Pulmonary artery endothelial cell (primary cell): ENCODE results near the gene SYT1. TPM values are rescaled to one million over a fixed set of nuclear protein-coding genes. Genes with fewer than 3 reads are reported as not detected.
"Not testable (repeated sequence)": the region's sequence is repeated elsewhere in the genome, so short reads cannot be mapped to it uniquely, and the experiment has no call there.

Experiments
- DNase-seq: peaks from one replicate; pipeline ENCODE4 v3.0.0-alpha.2; 2011; ENCODE audit warnings: low read depth, low spot score
- total RNA-seq: library from RNA; depleted of rRNA; stranded (reverse); fragments of >200 nt; gene quantifications from 2 replicates; pipeline ENCODE4 v1.2.3, GENCODE V29; 2014

Gene SYT1
- total RNA-seq, 1 donor from 2014 or later = 0.59 TPM

- DNase-seq = no peak
Measured at GRCh38 chr12:79206871-79207270, 342.3 kb downstream of the SYT1 start.

- DNase-seq = not testable (repeated sequence)
Measured at GRCh38 chr12:79210403-79210802, 345.8 kb downstream of the SYT1 start.

GRCh38 chr12:79217306-79217705, 352.7 kb downstream of the SYT1 start:
- DNase-seq = no peak

GRCh38 chr12:79223210-79223609, 358.6 kb downstream of the SYT1 start:
- no peak for DNase-seq

GRCh38 chr12:79223761-79224160, 359.2 kb downstream of the SYT1 start:
- DNase-seq = no peak

- DNase-seq = no peak
Measured at GRCh38 chr12:79227091-79227490, 362.5 kb downstream of the SYT1 start.

- DNase-seq = no peak
Measured at GRCh38 chr12:79227646-79228045, 363.1 kb downstream of the SYT1 start.

- DNase-seq = no peak
Measured at GRCh38 chr12:79233341-79233781, 368.8 kb downstream of the SYT1 start.

- DNase-seq = no peak
Measured at GRCh38 chr12:79236920-79237319, 372.3 kb downstream of the SYT1 start.

- no peak for DNase-seq
Measured at GRCh38 chr12:79238246-79238645, 373.7 kb downstream of the SYT1 start.

- DNase-seq = no peak
Measured at GRCh38 chr12:79247494-79247893, 382.9 kb downstream of the SYT1 start.

GRCh38 chr12:79250186-79250585, 385.6 kb downstream of the SYT1 start:
- no peak for DNase-seq

- no peak for DNase-seq
Measured at GRCh38 chr12:79250960-79251755, 386.6 kb downstream of the SYT1 start.

GRCh38 chr12:79252358-79253075, 387.9 kb downstream of the SYT1 start:
- DNase-seq = no peak

GRCh38 chr12:79255288-79255687, 390.7 kb downstream of the SYT1 start:
- no peak for DNase-seq

GRCh38 chr12:79260923-79261322, 396.3 kb downstream of the SYT1 start:
- DNase-seq = no peak

GRCh38 chr12:79262938-79263337, 398.4 kb downstream of the SYT1 start:
- no peak for DNase-seq

GRCh38 chr12:79266343-79267144, 402.0 kb downstream of the SYT1 start:
- DNase-seq = no peak

- DNase-seq = no peak
Measured at GRCh38 chr12:79267580-79267979, 403.0 kb downstream of the SYT1 start.

- no peak for DNase-seq
Measured at GRCh38 chr12:79274501-79275064, 410.0 kb downstream of the SYT1 start.

GRCh38 chr12:79275631-79276030, 411.1 kb downstream of the SYT1 start:
- no peak for DNase-seq

GRCh38 chr12:79283364-79283763, 418.8 kb downstream of the SYT1 start:
- DNase-seq = no peak
